ENCODE data around the gene ROCK2.
A peak's percentile ranks its signal among the peaks of the same experiment; 100 is the strongest.

- no peak for TF ChIP-seq REST (IDR thresholded peaks at IDR 0.05)
- TF ChIP-seq TAF1 (conservative IDR thresholded peaks at IDR 0.05) = no peak
- no peak for TF ChIP-seq SP1 (IDR thresholded peaks at IDR 0.05)
- peak in 1 of 2 donors; percentile 3 for TF ChIP-seq RAD21 (IDR thresholded peaks at IDR 0.05)
- TF ChIP-seq, protein P1, sequence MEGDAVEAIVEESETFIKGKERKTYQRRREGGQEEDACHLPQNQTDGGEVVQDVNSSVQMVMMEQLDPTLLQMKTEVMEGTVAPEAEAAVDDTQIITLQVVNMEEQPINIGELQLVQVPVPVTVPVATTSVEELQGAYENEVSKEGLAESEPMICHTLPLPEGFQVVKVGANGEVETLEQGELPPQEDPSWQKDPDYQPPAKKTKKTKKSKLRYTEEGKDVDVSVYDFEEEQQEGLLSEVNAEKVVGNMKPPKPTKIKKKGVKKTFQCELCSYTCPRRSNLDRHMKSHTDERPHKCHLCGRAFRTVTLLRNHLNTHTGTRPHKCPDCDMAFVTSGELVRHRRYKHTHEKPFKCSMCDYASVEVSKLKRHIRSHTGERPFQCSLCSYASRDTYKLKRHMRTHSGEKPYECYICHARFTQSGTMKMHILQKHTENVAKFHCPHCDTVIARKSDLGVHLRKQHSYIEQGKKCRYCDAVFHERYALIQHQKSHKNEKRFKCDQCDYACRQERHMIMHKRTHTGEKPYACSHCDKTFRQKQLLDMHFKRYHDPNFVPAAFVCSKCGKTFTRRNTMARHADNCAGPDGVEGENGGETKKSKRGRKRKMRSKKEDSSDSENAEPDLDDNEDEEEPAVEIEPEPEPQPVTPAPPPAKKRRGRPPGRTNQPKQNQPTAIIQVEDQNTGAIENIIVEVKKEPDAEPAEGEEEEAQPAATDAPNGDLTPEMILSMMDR (IDR thresholded peaks at IDR 0.05; ENCODE audit: low read depth, low read length, missing input control) = no peak
Measured at GRCh38 chr2:11333427-11334183, 10.8 kb downstream of the ROCK2 start.
